ENCODE data around the gene DGKA. TPM values are rescaled to one million over a fixed set of nuclear protein-coding genes. Genes with fewer than 3 reads are reported as not detected.
A peak's percentile ranks its signal among the peaks of the same experiment; 100 is the strongest.

DGKA gene
- total and polyA plus RNA-seq, 7 experiments from 2014 or later, result 259 to 1,507 (median 895) TPM

DNA sequence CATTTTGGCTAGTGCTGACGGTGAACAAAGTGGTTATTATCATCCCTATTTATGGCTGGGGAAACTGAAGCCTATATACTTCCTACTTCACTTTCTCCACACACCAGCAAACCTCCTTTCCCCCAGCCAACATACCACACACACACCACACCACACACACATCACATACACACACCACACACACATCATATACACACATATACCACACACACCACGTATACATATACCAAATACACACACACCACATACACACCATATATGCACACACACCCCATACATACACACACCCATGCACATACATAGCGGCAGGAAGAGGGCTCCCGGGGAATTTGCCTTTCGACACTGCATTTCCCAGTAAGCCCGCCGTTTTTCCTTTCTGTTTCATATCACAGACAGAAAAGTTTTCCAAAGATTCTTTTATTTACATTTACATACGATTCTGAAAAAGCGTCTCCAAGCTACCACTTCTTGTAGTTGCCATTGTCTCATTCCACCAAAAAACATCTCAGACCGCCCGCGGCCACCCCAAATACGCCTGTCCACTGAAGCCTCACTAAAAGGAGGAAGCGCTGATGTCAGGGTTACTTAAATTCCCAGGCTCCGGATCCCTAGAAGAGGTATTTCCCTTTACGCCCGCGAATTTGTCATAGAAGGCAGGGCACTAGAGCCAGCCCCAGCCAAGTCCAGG is 42.1 kb downstream of the DGKA start:
- H3K27me3 Mint-ChIP-seq, result no peaks in the 10 kb centered on the region
- peaks cover 15 to 35% (median 24%) of the 10 kb centered on the region in 7 donors for H3K4me1 Mint-ChIP-seq
- Histone ChIP-seq H3K36me3 (ENCODE audit: control insufficient read depth in 2 of 3, insufficient read depth in 3 of 3, low read length in 3 of 3) (peaks cover 0 to 4% (median 0%) of the 10 kb centered on the region in 3 experiments), H3K4me3 (ENCODE audit: low read length) (peak overlapping the region; percentile 78), H3K27me3 (ENCODE audit: control insufficient read depth in 2 of 2, insufficient read depth in 2 of 2, low read length in 2 of 2) (no peaks in the 10 kb centered on the region), H3K4me1 (ENCODE audit: control insufficient read depth in 2 of 2, insufficient read depth in 2 of 2, low read length in 2 of 2) (peaks cover 8 to 23% of the 10 kb centered on the region in 2 donors), H3K9me3 (ENCODE audit: control insufficient read depth in 2 of 3, low read length in 3 of 3) (no peaks in the 10 kb centered on the region), H3K27ac (ENCODE audit: low read depth, low read length) (peak overlapping the region; percentile 88)
- ATAC-seq, result no peak
- no peak overlapping the region for H3K4me3 Mint-ChIP-seq
- peaks cover 0 to 9% (median 0%) of the 10 kb centered on the region in 5 donors for H3K36me3 Mint-ChIP-seq
- no peak overlapping the region for H3K27ac Mint-ChIP-seq
- CTCF ChIA-PET, result interaction anchor here (0.8 to 2.0 kb wide), 7 partner anchors 11 to 664 kb away, joined by 3 to 7 read pairs (median 5); partner anchors contain the start of gene DNAJC14
- intact Hi-C loops (cut with micrococcal nuclease), result loop anchor here (1.0 to 10.0 kb wide), 21 partner anchors 16 to 664 kb away; partner anchors contain the start of genes RPS26 (in 2 of the 2), SARNP (in 2 of the 2), ZC3H10 (in 2 of the 2) and CS (in 1 of the 2)
- H3K9me3 Mint-ChIP-seq, result no peaks in the 10 kb centered on the region
- POLR2A ChIA-PET, result interaction anchor here (0.5 to 3.3 kb wide), 41 partner anchors 11 to 673 kb away, joined by 3 to 51 read pairs (median 5); partner anchors contain the start of genes ATP5F1B, BLOC1S1, CNPY2 and DGKA
- peak in 2 of 9 donors; percentile 27 to 29 for DNase-seq

DNA sequence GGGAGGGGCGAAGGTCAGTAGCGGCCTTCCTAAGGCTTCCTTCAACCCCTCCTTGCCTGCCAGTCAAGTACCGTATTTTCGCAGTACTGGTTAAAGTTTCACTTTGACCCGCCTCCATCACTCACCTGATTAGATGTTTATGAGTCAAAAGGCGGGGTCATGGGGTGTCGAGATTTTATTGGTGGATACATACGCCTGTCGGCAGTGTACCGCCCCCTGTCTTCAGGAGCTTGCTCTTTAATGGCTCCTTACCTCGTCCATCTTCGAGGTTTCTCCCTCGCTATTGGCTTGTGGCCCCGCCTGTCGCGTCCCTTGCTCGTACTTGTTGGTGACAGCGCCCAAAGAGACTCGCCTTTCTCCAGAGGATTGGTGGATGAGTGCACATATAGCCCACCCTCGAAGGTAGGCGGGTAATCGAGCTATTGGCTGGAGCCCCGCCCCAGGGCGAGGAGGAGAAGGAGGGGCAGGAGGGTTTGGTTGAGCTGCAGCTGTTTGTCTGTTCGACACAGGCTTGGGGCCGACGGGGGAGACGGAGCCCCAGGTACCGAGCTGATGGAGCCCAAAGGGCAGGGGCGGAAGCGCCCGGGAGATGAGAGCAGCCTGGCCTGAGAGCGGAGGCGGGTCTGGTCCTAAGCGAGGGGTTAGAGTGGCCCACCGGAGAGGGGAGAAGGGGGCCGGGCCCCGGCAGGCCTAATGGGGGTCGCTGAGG is 42.8 kb downstream of the DGKA start, which contains the start of gene RAB5B:
Gene RAB5B, plus strand, starts transcription at position 480 of the 709 bp plus-strand sequence. CDS start 12,883 bp downstream, outside the sequence.
- Histone ChIP-seq H3K4me1 (ENCODE audit: control insufficient read depth in 2 of 2, insufficient read depth in 2 of 2, low read length in 2 of 2) (peaks cover 8 to 19% of the 10 kb centered on the region in 2 donors), H3K27ac (ENCODE audit: low read depth, low read length) (peak within 1 kb of the TSS; percentile 88), H3K36me3 (ENCODE audit: control insufficient read depth in 2 of 3, insufficient read depth in 3 of 3, low read length in 3 of 3) (peaks cover 0 to 4% (median 0%) of the 10 kb centered on the region in 3 experiments), H3K4me3 (ENCODE audit: low read length) (peak within 1 kb of the TSS; percentile 84), H3K9me3 (ENCODE audit: control insufficient read depth in 2 of 3, low read length in 3 of 3) (no peaks in the 10 kb centered on the region), H3K27me3 (ENCODE audit: control insufficient read depth in 2 of 2, insufficient read depth in 2 of 2, low read length in 2 of 2) (no peaks in the 10 kb centered on the region)
- ChIA-PET CTCF (interaction anchor here (0.6 to 2.0 kb wide), 11 partner anchors 11 to 663 kb away, joined by 3 to 7 read pairs (median 5); partner anchors contain the start of genes DNAJC14, ORMDL2 and SARNP), POLR2A (interaction anchor here (0.5 to 3.3 kb wide), 51 partner anchors 11 to 672 kb away, joined by 3 to 51 read pairs (median 4); partner anchors contain the start of genes ATP5F1B, BLOC1S1, CNPY2 and DGKA)
- ATAC-seq (peak; percentile 92), DNase-seq (peak; percentile 81 to 100 (median 98))
- intact Hi-C loops (cut with micrococcal nuclease), result loop anchor here (1.0 to 10.0 kb wide), 22 partner anchors 7 to 664 kb away; partner anchors contain the start of genes PA2G4 (in 2 of the 2), RPS26 (in 2 of the 2), SARNP (in 2 of the 2) and ZC3H10 (in 2 of the 2)
- H3K9me3 Mint-ChIP-seq, result no peaks in the 10 kb centered on the region
- no peaks in the 10 kb centered on the region for H3K27me3 Mint-ChIP-seq
- H3K27ac Mint-ChIP-seq, result no peak within 1 kb of the TSS
- peaks cover 0 to 13% (median 3%) of the 10 kb centered on the region in 5 donors for H3K36me3 Mint-ChIP-seq
- H3K4me1 Mint-ChIP-seq, result peaks cover 18 to 31% (median 26%) of the 10 kb centered on the region in 7 donors
- H3K4me3 Mint-ChIP-seq, result no peak within 1 kb of the TSS

DNA sequence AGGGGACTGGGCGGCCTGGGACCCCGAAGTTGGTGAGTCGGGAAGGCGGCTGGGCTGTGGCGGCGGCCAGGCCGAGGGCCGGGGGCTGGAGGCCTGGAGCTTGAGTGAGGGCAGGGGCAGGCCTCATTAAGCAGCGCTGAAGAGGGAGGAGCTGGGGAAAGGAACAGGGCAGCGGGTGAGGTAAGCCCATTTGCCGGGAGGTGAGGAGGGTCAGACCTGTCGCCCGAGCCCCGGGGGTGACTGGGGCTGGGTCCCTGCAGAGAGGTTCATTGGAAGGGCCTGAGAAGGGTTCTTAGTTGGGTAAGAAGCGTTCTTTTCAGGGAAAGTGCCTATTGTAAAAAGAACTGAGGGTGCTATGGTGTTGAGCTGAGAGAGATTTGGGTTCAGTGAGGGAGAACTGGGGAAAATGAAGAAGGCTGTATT is 43.4 kb downstream of the DGKA start:
- no peak overlapping the region for H3K27ac Mint-ChIP-seq
- H3K9me3 Mint-ChIP-seq, result no peaks in the 10 kb centered on the region
- ChIA-PET POLR2A (interaction anchor here (0.6 to 3.3 kb wide), 44 partner anchors 10 to 671 kb away, joined by 3 to 51 read pairs (median 6); partner anchors contain the start of genes ATP5F1B, BLOC1S1, DGKA and DNAJC14), CTCF (interaction anchor here (0.6 to 2.0 kb wide), 10 partner anchors 10 to 236 kb away, joined by 3 to 7 read pairs (median 5); partner anchors contain the start of genes DNAJC14, ORMDL2 and SARNP)
- ATAC-seq, result no peak
- intact Hi-C loops (cut with micrococcal nuclease), result loop anchor here (1.0 to 10.0 kb wide), 5 partner anchors 8 to 663 kb away; partner anchors contain the start of genes CDK2 (in 1 of the 2), MYL6 (in 1 of the 2), PA2G4 (in 1 of the 2) and PMEL (in 1 of the 2)
- peak overlapping the region; percentile 88 for H3K27ac ChIP-seq (ENCODE audit: low read depth, low read length)
- H3K36me3 Mint-ChIP-seq, result peaks cover 0 to 17% (median 3%) of the 10 kb centered on the region in 5 donors
- no peaks in the 10 kb centered on the region for H3K9me3 ChIP-seq (ENCODE audit: control insufficient read depth in 2 of 3, low read length in 3 of 3)
- H3K4me3 ChIP-seq (ENCODE audit: low read length), result peak overlapping the region; percentile 84
- DNase-seq, result peak in 1 of 9 donors; percentile 53
- no peaks in the 10 kb centered on the region for H3K27me3 ChIP-seq (ENCODE audit: control insufficient read depth in 2 of 2, insufficient read depth in 2 of 2, low read length in 2 of 2)
- H3K27me3 Mint-ChIP-seq, result no peaks in the 10 kb centered on the region
- peaks cover 8 to 19% of the 10 kb centered on the region in 2 donors for H3K4me1 ChIP-seq (ENCODE audit: control insufficient read depth in 2 of 2, insufficient read depth in 2 of 2, low read length in 2 of 2)
- peaks cover 18 to 36% (median 31%) of the 10 kb centered on the region in 7 donors for H3K4me1 Mint-ChIP-seq
- peaks cover 0 to 8% (median 0%) of the 10 kb centered on the region in 3 experiments for H3K36me3 ChIP-seq (ENCODE audit: control insufficient read depth in 2 of 3, insufficient read depth in 3 of 3, low read length in 3 of 3)
- H3K4me3 Mint-ChIP-seq, result no peak overlapping the region

DNA sequence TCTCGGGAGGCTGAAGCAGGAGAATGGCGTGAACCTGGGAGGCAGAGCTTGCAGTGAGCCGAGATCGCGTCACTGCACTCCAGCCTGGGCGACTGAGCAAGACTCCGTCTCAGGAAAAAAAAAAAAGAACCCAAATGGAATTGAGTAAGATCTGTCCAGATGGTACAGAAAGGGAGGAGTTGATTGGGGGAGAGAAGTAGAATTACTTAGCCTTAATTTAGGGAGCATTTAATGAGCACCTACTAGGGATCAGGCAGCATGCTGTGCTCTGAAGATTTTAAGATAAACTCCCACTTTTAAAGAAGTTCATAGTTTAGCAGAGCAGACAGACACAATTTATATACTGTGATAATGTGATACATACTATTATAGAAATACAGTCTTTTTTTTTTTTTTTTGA is 47.4 kb downstream of the DGKA start:
- ChIA-PET CTCF (no interaction called here), POLR2A (interaction anchor here (1.7 kb wide), 1 partner anchor 17 kb away, joined by 3 read pairs; no protein-coding TSS in a partner anchor)
- no peak for ATAC-seq
- intact Hi-C loops (cut with micrococcal nuclease), result loop anchor here in 1 of 2 donors (10.0 kb wide), 1 partner anchor 206 kb away; the partner anchor contains the start of gene SMARCC2
- H3K4me3 Mint-ChIP-seq, result no peak overlapping the region
- no peaks in the 10 kb centered on the region for H3K27me3 Mint-ChIP-seq
- H3K27ac ChIP-seq (ENCODE audit: low read depth, low read length), result no peak overlapping the region
- H3K9me3 ChIP-seq (ENCODE audit: control insufficient read depth in 2 of 3, low read length in 3 of 3), result no peaks in the 10 kb centered on the region
- no peaks in the 10 kb centered on the region for H3K27me3 ChIP-seq (ENCODE audit: control insufficient read depth in 2 of 2, insufficient read depth in 2 of 2, low read length in 2 of 2)
- H3K4me3 ChIP-seq (ENCODE audit: low read length), result no peak overlapping the region
- peaks cover 3 to 19% of the 10 kb centered on the region in 2 donors for H3K4me1 ChIP-seq (ENCODE audit: control insufficient read depth in 2 of 2, insufficient read depth in 2 of 2, low read length in 2 of 2)
- H3K27ac Mint-ChIP-seq, result peak overlapping the region in 2 of 9 donors; percentile 46 to 57
- no peak for DNase-seq
- H3K4me1 Mint-ChIP-seq, result peaks cover 18 to 57% (median 47%) of the 10 kb centered on the region in 7 donors
- peaks cover 0 to 23% (median 7%) of the 10 kb centered on the region in 3 experiments for H3K36me3 ChIP-seq (ENCODE audit: control insufficient read depth in 2 of 3, insufficient read depth in 3 of 3, low read length in 3 of 3)
- peaks cover 0 to 28% (median 3%) of the 10 kb centered on the region in 5 donors for H3K36me3 Mint-ChIP-seq
- H3K9me3 Mint-ChIP-seq, result no peaks in the 10 kb centered on the region

- H3K9me3 Mint-ChIP-seq, result no peaks in the 10 kb centered on the region
- Histone ChIP-seq H3K9me3 (ENCODE audit: control insufficient read depth in 2 of 3, low read length in 3 of 3) (no peaks in the 10 kb centered on the region), H3K27me3 (ENCODE audit: control insufficient read depth in 2 of 2, insufficient read depth in 2 of 2, low read length in 2 of 2) (no peaks in the 10 kb centered on the region), H3K4me1 (ENCODE audit: control insufficient read depth in 2 of 2, insufficient read depth in 2 of 2, low read length in 2 of 2) (peaks cover 3 to 19% of the 10 kb centered on the region in 2 donors), H3K4me3 (ENCODE audit: low read length) (no peak overlapping the region), H3K36me3 (ENCODE audit: control insufficient read depth in 2 of 3, insufficient read depth in 3 of 3, low read length in 3 of 3) (peaks cover 0 to 28% (median 7%) of the 10 kb centered on the region in 3 experiments), H3K27ac (ENCODE audit: low read depth, low read length) (no peak overlapping the region)
- peaks cover 0 to 28% (median 3%) of the 10 kb centered on the region in 5 donors for H3K36me3 Mint-ChIP-seq
- intact Hi-C loops (cut with micrococcal nuclease), result loop anchor here in 1 of 2 donors (10.0 kb wide), 1 partner anchor 206 kb away; the partner anchor contains the start of gene SMARCC2
- H3K27me3 Mint-ChIP-seq, result no peaks in the 10 kb centered on the region
- ChIA-PET CTCF (no interaction called here), POLR2A (interaction anchor here (0.8 kb wide), 1 partner anchor 18 kb away, joined by 4 read pairs; the partner anchor contains the start of gene SUOX)
- DNase-seq (no peak), ATAC-seq (no peak)
- peaks cover 23 to 57% (median 47%) of the 10 kb centered on the region in 7 donors for H3K4me1 Mint-ChIP-seq
- peak overlapping the region in 1 of 10 donors; percentile 28 for H3K4me3 Mint-ChIP-seq
- H3K27ac Mint-ChIP-seq, result peak overlapping the region in 3 of 9 donors; percentile 14 to 51 (median 24)
Measured at GRCh38 chr12:55979069-55979468, 48.1 kb downstream of the DGKA start.
